ENCODE measurements around the gene CUBN.

DNA sequence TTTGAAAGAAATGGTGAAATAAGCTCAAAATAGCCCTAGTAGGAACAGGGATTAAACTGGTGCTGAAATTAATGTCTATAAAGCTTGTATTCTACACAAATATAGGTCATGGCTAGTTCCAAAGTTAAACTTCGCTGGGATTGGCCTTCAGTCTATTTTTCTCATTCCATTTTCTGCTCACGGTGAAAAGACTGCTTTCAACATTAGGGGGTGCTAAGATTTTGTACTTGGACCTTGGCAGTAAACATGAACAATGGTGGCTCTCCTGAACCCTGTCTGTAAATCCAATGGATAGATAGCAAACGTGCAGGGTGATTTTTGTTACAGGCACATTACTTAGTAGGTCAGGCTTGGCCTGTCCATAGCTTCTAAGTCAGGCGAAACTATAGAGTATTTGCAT lies 276.4 kb downstream of the CUBN start:
- TF ChIP-seq EZH2phosphoT487 (IDR thresholded peaks at IDR 0.05; ENCODE audit: insufficient read depth, low read depth): no peak
- no peak for TF ChIP-seq EZH2 (IDR thresholded peaks at IDR 0.05; ENCODE audit: insufficient read depth, poor library complexity, severe bottlenecking)
